Measurements from ENCODE around the gene NPR3.
"Not testable (repeated sequence)": the region's sequence is repeated elsewhere in the genome, so short reads cannot be mapped to it uniquely, and the experiment has no call there.

NPR3 gene

GRCh38 chr5:32786311-32786710 lies 75.2 kb downstream of the NPR3 start:
- FAIRE-seq (no peak), DNase-seq (ENCODE audit: insufficient read length, low spot score) (no peak)
- TF ChIP-seq SPI1 (IDR thresholded peaks at IDR 0.05; ENCODE audit: low read depth, low read length) (no peak), PAX5 (IDR thresholded peaks at IDR 0.05; ENCODE audit: insufficient read depth, low read length, severe bottlenecking) (no peak), POLR2AphosphoS5 (IDR thresholded peaks at IDR 0.05; ENCODE audit: low read depth, low read length) (no peak), POLR2A (IDR thresholded peaks at IDR 0.05; ENCODE audit: low read depth, low read length) (no peak)

GRCh38 chr5:32790411-32790951 lies 79.4 kb downstream of the NPR3 start:
- DNase-seq (ENCODE audit: insufficient read length, low spot score), result no peak
- no peak for TF ChIP-seq PAX5 (IDR thresholded peaks at IDR 0.05; ENCODE audit: insufficient read depth, low read length, severe bottlenecking)
- no peak for TF ChIP-seq POLR2A (IDR thresholded peaks at IDR 0.05; ENCODE audit: low read depth, low read length)
- no peak for TF ChIP-seq SPI1 (IDR thresholded peaks at IDR 0.05; ENCODE audit: low read depth, low read length)
- TF ChIP-seq POLR2AphosphoS5 (IDR thresholded peaks at IDR 0.05; ENCODE audit: low read depth, low read length), result no peak
- no peak for TF ChIP-seq TAF1 (IDR thresholded peaks at IDR 0.05; ENCODE audit: low read depth, low read length)
- FAIRE-seq, result no peak

GRCh38 chr5:32791536-32792243 lies 80.6 kb downstream of the NPR3 start:
- FAIRE-seq (no peak), DNase-seq (ENCODE audit: insufficient read length, low spot score) (no peak)
- TF ChIP-seq POLR2A (IDR thresholded peaks at IDR 0.05; ENCODE audit: low read depth, low read length), result no peak
- no peak for TF ChIP-seq SPI1 (IDR thresholded peaks at IDR 0.05; ENCODE audit: low read depth, low read length)
- no peak for TF ChIP-seq POLR2AphosphoS5 (IDR thresholded peaks at IDR 0.05; ENCODE audit: low read depth, low read length)
- TF ChIP-seq PAX5 (IDR thresholded peaks at IDR 0.05; ENCODE audit: insufficient read depth, low read length, severe bottlenecking), result no peak
- TF ChIP-seq POU2F2 (IDR thresholded peaks at IDR 0.05; ENCODE audit: low read depth, low read length), result no peak
- TF ChIP-seq TAF1 (IDR thresholded peaks at IDR 0.05; ENCODE audit: low read depth, low read length), result no peak

GRCh38 chr5:32794086-32794485 lies 83.0 kb downstream of the NPR3 start:
- DNase-seq (ENCODE audit: insufficient read length, low spot score) (no peak), FAIRE-seq (no peak)
- TF ChIP-seq PAX5 (IDR thresholded peaks at IDR 0.05; ENCODE audit: insufficient read depth, low read length, severe bottlenecking) (no peak), POU2F2 (IDR thresholded peaks at IDR 0.05; ENCODE audit: low read depth, low read length) (no peak), TAF1 (IDR thresholded peaks at IDR 0.05; ENCODE audit: low read depth, low read length) (no peak), POLR2A (IDR thresholded peaks at IDR 0.05; ENCODE audit: low read depth, low read length) (no peak), POLR2AphosphoS5 (IDR thresholded peaks at IDR 0.05; ENCODE audit: low read depth, low read length) (no peak), SPI1 (IDR thresholded peaks at IDR 0.05; ENCODE audit: low read depth, low read length) (no peak)

GRCh38 chr5:32802764-32803163 lies 91.6 kb downstream of the NPR3 start:
- TF ChIP-seq TAF1 (IDR thresholded peaks at IDR 0.05; ENCODE audit: low read depth, low read length), result no peak
- no peak for TF ChIP-seq SPI1 (IDR thresholded peaks at IDR 0.05; ENCODE audit: low read depth, low read length)
- TF ChIP-seq POLR2A (IDR thresholded peaks at IDR 0.05; ENCODE audit: low read depth, low read length), result no peak
- TF ChIP-seq PAX5 (IDR thresholded peaks at IDR 0.05; ENCODE audit: insufficient read depth, low read length, severe bottlenecking), result no peak
- no peak for TF ChIP-seq POLR2AphosphoS5 (IDR thresholded peaks at IDR 0.05; ENCODE audit: low read depth, low read length)
- TF ChIP-seq POU2F2 (IDR thresholded peaks at IDR 0.05; ENCODE audit: low read depth, low read length), result no peak
- DNase-seq (ENCODE audit: insufficient read length, low spot score) (no peak), FAIRE-seq (no peak)

- TF ChIP-seq PAX5 (IDR thresholded peaks at IDR 0.05; ENCODE audit: insufficient read depth, low read length, severe bottlenecking), result no peak
- TF ChIP-seq POLR2A (IDR thresholded peaks at IDR 0.05; ENCODE audit: low read depth, low read length), result no peak
- no peak for TF ChIP-seq POU2F2 (IDR thresholded peaks at IDR 0.05; ENCODE audit: low read depth, low read length)
- no peak for TF ChIP-seq POLR2AphosphoS5 (IDR thresholded peaks at IDR 0.05; ENCODE audit: low read depth, low read length)
- TF ChIP-seq SPI1 (IDR thresholded peaks at IDR 0.05; ENCODE audit: low read depth, low read length), result no peak
- TF ChIP-seq TAF1 (IDR thresholded peaks at IDR 0.05; ENCODE audit: low read depth, low read length), result no peak
- FAIRE-seq, result no peak
- DNase-seq (ENCODE audit: insufficient read length, low spot score), result no peak
These were observed 92.5 kb downstream of the NPR3 start for GRCh38 chr5:32803656-32804055.

DNA sequence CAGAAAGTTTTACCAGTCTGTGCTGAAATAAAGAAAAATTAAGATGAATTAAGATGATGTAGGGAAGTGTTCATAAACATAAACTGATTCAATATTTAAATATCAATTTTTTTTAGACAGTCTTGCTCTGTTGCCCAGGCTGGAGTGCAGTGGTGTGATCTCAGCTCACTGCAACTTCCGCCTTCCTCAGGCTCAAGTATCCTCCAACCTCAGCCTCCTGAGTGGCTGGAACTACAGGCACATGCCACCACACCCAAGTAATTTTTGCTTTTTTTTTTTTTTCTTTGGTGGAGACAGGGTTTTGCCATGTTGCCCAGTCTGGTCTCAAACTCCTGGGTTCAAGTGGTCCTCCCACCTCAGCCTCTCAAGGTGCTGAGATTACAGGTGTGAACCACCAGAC lies 94.3 kb downstream of the NPR3 start:
- DNase-seq (ENCODE audit: insufficient read length, low spot score); FAIRE-seq: not testable (repeated sequence)

DNA sequence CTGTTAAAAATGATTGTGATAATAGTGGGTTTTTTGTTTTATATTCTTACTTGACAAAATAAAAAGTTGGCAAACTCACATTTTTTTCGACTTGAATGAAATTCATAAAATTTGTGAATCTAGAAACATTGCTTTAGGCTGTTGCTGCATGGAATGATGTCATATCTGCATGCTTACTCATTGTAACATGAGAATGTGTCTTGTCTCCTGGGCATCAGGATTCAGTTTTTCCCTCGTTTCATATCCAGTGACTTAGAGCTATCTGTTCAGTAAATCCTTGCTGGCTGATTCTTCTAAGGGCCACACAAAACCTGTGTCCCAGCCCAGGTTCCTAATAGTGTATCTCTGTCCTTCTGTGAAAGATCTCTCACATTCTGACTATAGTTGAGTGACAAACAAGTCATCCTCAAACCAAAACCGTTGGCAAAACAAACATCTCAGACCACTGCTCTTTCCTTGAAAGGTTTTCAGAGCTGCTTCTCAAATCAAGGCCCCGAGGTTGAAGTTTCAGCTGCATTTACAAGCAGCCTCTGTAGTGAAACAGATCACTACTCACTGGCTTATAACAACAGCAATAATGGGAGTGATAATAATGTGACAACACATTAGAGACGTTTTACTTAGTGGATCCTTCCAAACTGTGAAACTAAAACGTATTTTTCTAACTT lies 95.0 kb downstream of the NPR3 start:
- TF ChIP-seq PAX5 (IDR thresholded peaks at IDR 0.05; ENCODE audit: insufficient read depth, low read length, severe bottlenecking), result no peak
- TF ChIP-seq POU2F2 (IDR thresholded peaks at IDR 0.05; ENCODE audit: low read depth, low read length), result no peak
- no peak for FAIRE-seq
- DNase-seq (ENCODE audit: insufficient read length, low spot score), result no peak

DNA sequence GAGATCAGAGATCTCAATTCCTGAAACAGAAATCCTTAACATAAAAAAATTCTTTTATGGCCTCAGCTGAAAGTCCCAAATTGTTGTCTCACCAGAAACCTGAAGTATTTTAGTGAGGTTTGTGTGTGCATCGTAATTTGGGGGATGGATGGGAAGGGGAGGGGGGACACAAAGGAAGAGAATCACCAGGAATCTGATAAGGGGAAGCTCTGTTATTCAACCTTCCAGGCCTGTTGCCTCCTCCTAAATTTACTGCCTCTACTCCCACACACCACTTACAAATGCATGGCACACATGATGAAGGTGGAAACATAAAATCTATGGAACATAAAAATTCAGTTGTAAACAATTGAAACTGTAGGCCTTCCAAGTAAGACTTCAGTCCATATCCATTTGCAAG lies 97.7 kb downstream of the NPR3 start:
- TF ChIP-seq POU2F2 (IDR thresholded peaks at IDR 0.05; ENCODE audit: low read depth, low read length) (no peak), POLR2AphosphoS5 (IDR thresholded peaks at IDR 0.05; ENCODE audit: low read depth, low read length) (no peak), POLR2A (IDR thresholded peaks at IDR 0.05; ENCODE audit: low read depth, low read length) (no peak), PAX5 (IDR thresholded peaks at IDR 0.05; ENCODE audit: insufficient read depth, low read length, severe bottlenecking) (no peak), SPI1 (IDR thresholded peaks at IDR 0.05; ENCODE audit: low read depth, low read length) (no peak), TAF1 (IDR thresholded peaks at IDR 0.05; ENCODE audit: low read depth, low read length) (no peak)
- DNase-seq (ENCODE audit: insufficient read length, low spot score), result no peak
- no peak for FAIRE-seq

- no peak for FAIRE-seq
- DNase-seq (ENCODE audit: insufficient read length, low spot score), result no peak
- no peak for TF ChIP-seq POLR2AphosphoS5 (IDR thresholded peaks at IDR 0.05; ENCODE audit: low read depth, low read length)
- TF ChIP-seq TAF1 (IDR thresholded peaks at IDR 0.05; ENCODE audit: low read depth, low read length), result no peak
- TF ChIP-seq POLR2A (IDR thresholded peaks at IDR 0.05; ENCODE audit: low read depth, low read length), result no peak
- no peak for TF ChIP-seq POU2F2 (IDR thresholded peaks at IDR 0.05; ENCODE audit: low read depth, low read length)
- TF ChIP-seq SPI1 (IDR thresholded peaks at IDR 0.05; ENCODE audit: low read depth, low read length), result no peak
- no peak for TF ChIP-seq PAX5 (IDR thresholded peaks at IDR 0.05; ENCODE audit: insufficient read depth, low read length, severe bottlenecking)
These were observed 99.7 kb downstream of the NPR3 start for GRCh38 chr5:32810804-32811203.

Measured in GM12891 (cell line).